ENCODE data around the gene CHD3.

DNA sequence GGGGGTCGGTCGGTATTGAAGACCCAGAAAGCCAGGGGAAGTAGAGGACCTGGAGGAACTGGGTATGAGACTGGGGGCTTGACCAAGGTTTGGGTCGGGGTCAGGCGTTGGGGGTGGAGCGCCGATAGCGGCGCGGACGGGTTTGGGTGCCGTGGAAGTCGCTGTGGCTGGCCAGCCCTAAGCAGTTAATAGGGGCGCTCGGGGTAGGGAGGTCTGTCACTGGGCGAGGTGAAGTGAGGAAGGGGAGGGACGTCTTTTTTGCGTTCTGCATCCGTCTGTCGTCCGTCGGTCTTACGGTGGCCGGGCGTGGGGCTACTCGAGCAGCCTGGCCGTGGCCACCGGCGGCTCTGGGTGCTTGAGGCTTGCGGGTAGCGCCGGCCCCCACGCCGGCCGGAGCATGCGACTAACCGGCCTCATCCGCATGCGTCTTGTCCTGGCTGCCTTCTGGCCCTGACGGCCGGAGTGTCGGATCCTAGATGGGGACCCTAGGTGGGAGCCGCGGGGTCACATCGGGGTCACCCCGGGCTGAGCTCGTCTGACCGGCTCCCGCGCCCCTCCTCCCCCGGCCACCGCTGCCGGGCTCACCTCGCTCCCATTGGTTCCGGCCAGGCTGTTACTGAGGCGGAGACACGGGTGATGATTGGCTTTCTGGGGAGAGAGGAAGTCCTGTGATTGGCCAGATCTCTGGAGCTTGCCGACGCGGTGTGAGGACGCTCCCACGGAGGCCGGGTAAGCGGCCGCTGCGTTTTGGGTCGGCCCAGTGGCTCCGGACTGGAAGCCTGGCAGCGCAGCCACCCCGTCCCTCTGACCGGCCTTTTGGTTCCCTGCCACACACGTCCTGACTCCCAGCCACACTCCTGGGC, 44.1 kb upstream of the CHD3 start:
- TF ChIP-seq POLR2AphosphoS5 (IDR thresholded peaks at IDR 0.05), result peak; percentile 60
- TF ChIP-seq, protein P1, sequence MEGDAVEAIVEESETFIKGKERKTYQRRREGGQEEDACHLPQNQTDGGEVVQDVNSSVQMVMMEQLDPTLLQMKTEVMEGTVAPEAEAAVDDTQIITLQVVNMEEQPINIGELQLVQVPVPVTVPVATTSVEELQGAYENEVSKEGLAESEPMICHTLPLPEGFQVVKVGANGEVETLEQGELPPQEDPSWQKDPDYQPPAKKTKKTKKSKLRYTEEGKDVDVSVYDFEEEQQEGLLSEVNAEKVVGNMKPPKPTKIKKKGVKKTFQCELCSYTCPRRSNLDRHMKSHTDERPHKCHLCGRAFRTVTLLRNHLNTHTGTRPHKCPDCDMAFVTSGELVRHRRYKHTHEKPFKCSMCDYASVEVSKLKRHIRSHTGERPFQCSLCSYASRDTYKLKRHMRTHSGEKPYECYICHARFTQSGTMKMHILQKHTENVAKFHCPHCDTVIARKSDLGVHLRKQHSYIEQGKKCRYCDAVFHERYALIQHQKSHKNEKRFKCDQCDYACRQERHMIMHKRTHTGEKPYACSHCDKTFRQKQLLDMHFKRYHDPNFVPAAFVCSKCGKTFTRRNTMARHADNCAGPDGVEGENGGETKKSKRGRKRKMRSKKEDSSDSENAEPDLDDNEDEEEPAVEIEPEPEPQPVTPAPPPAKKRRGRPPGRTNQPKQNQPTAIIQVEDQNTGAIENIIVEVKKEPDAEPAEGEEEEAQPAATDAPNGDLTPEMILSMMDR (IDR thresholded peaks at IDR 0.05), result no peak
